PC-9 (cell line): Measurements from ENCODE around the gene DMRT1.

Experiments
- EZH2 ChIP-seq: fragments of 200-600 bp; sonication (generic); IDR thresholded peaks from 2 replicates; pipeline ENCODE4 v1.8.0; 2017; ENCODE audit warnings: antibody characterized with exemption, low read depth
- TF ChIP-seq, protein P1 (sequence below): fragments of 200-600 bp; sonication (generic); conservative IDR thresholded peaks from 2 replicates; pipeline ENCODE4 v1.6.1; 2017; ENCODE audit warnings: mixed run types, antibody characterized with exemption, mild to moderate bottlenecking, moderate library complexity

DNA sequence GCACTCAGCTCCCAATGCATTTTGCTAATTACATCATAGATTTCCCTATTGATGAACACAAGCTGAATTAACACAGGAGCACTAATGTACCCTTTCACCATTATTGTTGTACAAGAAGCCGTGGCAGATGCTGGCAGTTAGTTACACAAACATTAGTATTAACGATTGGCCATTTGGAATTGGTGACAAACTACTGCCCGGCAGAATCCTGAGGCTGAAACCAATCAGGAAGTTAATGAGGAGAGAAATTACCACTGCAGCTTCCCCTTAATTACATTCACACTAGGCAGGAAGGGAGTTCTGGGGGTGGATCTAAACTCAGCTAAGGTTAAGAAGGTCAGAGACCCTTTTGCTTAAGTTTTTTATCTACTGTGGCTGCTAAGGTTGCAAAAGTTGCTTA is 125.4 kb downstream of the DMRT1 start:
- TF ChIP-seq, protein P1, sequence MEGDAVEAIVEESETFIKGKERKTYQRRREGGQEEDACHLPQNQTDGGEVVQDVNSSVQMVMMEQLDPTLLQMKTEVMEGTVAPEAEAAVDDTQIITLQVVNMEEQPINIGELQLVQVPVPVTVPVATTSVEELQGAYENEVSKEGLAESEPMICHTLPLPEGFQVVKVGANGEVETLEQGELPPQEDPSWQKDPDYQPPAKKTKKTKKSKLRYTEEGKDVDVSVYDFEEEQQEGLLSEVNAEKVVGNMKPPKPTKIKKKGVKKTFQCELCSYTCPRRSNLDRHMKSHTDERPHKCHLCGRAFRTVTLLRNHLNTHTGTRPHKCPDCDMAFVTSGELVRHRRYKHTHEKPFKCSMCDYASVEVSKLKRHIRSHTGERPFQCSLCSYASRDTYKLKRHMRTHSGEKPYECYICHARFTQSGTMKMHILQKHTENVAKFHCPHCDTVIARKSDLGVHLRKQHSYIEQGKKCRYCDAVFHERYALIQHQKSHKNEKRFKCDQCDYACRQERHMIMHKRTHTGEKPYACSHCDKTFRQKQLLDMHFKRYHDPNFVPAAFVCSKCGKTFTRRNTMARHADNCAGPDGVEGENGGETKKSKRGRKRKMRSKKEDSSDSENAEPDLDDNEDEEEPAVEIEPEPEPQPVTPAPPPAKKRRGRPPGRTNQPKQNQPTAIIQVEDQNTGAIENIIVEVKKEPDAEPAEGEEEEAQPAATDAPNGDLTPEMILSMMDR: no peak
- no peak for TF ChIP-seq EZH2
